Measurements from ENCODE around the gene KDM1A. TPM values are rescaled to one million over a fixed set of nuclear protein-coding genes. Genes with fewer than 3 reads are reported as not detected.

Gene KDM1A
- total RNA-seq, 2 experiments from 2014 or later: 58.4 to 59.4 TPM

- ATAC-seq (no peak), DNase-seq (no peak)
- Mint-ChIP-seq H3K4me3 (no peak overlapping the region), H3K4me1 (peaks cover 48% of the 10 kb centered on the region), H3K36me3 (peaks cover 19% of the 10 kb centered on the region), H3K9me3 (ENCODE audit: low read depth) (peaks cover 7% of the 10 kb centered on the region), H3K27ac (no peak overlapping the region), H3K27me3 (no peaks in the 10 kb centered on the region)
- CTCF ChIA-PET: no interaction called here
Measured at GRCh38 chr1:23023174-23023845, 4.0 kb downstream of the KDM1A start.

- H3K36me3 Mint-ChIP-seq: peaks cover 25% of the 10 kb centered on the region
- H3K27ac Mint-ChIP-seq: no peak overlapping the region
- H3K4me1 Mint-ChIP-seq: peaks cover 42% of the 10 kb centered on the region
- CTCF ChIA-PET: no interaction called here
- DNase-seq (no peak), ATAC-seq (no peak)
- H3K9me3 Mint-ChIP-seq (ENCODE audit: low read depth): peaks cover 7% of the 10 kb centered on the region
- no peak overlapping the region for H3K4me3 Mint-ChIP-seq
- no peaks in the 10 kb centered on the region for H3K27me3 Mint-ChIP-seq
Measured at GRCh38 chr1:23026568-23026967, 7.3 kb downstream of the KDM1A start.

- CTCF ChIA-PET: interaction anchor here (0.9 kb wide), 1 partner anchor 10 kb away, joined by 3 read pairs; no protein-coding TSS in a partner anchor
- Mint-ChIP-seq H3K4me1 (peaks cover 38% of the 10 kb centered on the region), H3K27me3 (no peaks in the 10 kb centered on the region), H3K27ac (no peak overlapping the region), H3K36me3 (peaks cover 21% of the 10 kb centered on the region), H3K9me3 (ENCODE audit: low read depth) (peaks cover 5% of the 10 kb centered on the region), H3K4me3 (no peak overlapping the region)
- ATAC-seq (no peak), DNase-seq (no peak)
Measured at GRCh38 chr1:23027352-23027907, 8.2 kb downstream of the KDM1A start.

GRCh38 chr1:23029337-23029736 is 10.1 kb downstream of the KDM1A start:
- ATAC-seq: no peak
- CTCF ChIA-PET: interaction anchor here (1.6 to 2.0 kb wide), 2 partner anchors 82 to 156 kb away, joined by 3 to 5 read pairs; no protein-coding TSS in a partner anchor
- H3K9me3 Mint-ChIP-seq (ENCODE audit: low read depth): no peaks in the 10 kb centered on the region
- no peak overlapping the region for H3K27ac Mint-ChIP-seq
- H3K4me1 Mint-ChIP-seq: peaks cover 30% of the 10 kb centered on the region
- no peak overlapping the region for H3K4me3 Mint-ChIP-seq
- H3K36me3 Mint-ChIP-seq: peaks cover 15% of the 10 kb centered on the region
- DNase-seq: no peak
- no peaks in the 10 kb centered on the region for H3K27me3 Mint-ChIP-seq

- no peak for DNase-seq
- Mint-ChIP-seq H3K4me3 (no peak overlapping the region), H3K4me1 (peaks cover 23% of the 10 kb centered on the region), H3K9me3 (ENCODE audit: low read depth) (no peaks in the 10 kb centered on the region), H3K36me3 (peaks cover 19% of the 10 kb centered on the region), H3K27ac (no peak overlapping the region), H3K27me3 (no peaks in the 10 kb centered on the region)
- no peak for ATAC-seq
- CTCF ChIA-PET: no interaction called here
Measured at GRCh38 chr1:23035823-23036452, 16.7 kb downstream of the KDM1A start.

GRCh38 chr1:23037081-23037740 is 17.9 kb downstream of the KDM1A start:
- H3K9me3 Mint-ChIP-seq (ENCODE audit: low read depth): no peaks in the 10 kb centered on the region
- no peaks in the 10 kb centered on the region for H3K27me3 Mint-ChIP-seq
- H3K27ac Mint-ChIP-seq: no peak overlapping the region
- no peak overlapping the region for H3K4me3 Mint-ChIP-seq
- DNase-seq (no peak), ATAC-seq (no peak)
- peaks cover 18% of the 10 kb centered on the region for H3K4me1 Mint-ChIP-seq
- CTCF ChIA-PET: interaction anchor here (1.0 to 1.1 kb wide), 2 partner anchors 10 to 32 kb away, joined by 3 read pairs; no protein-coding TSS in a partner anchor
- H3K36me3 Mint-ChIP-seq: peaks cover 15% of the 10 kb centered on the region

- H3K4me3 Mint-ChIP-seq: no peak overlapping the region
- peaks cover 12% of the 10 kb centered on the region for H3K36me3 Mint-ChIP-seq
- no peak overlapping the region for H3K27ac Mint-ChIP-seq
- DNase-seq: no peak
- H3K27me3 Mint-ChIP-seq: no peaks in the 10 kb centered on the region
- H3K9me3 Mint-ChIP-seq (ENCODE audit: low read depth): no peaks in the 10 kb centered on the region
- no peak for ATAC-seq
- CTCF ChIA-PET: no interaction called here
- peaks cover 18% of the 10 kb centered on the region for H3K4me1 Mint-ChIP-seq
Measured at GRCh38 chr1:23039308-23039826, 20.1 kb downstream of the KDM1A start.

- Mint-ChIP-seq H3K27ac (no peak overlapping the region), H3K4me3 (no peak overlapping the region), H3K4me1 (peaks cover 25% of the 10 kb centered on the region), H3K27me3 (no peaks in the 10 kb centered on the region), H3K9me3 (ENCODE audit: low read depth) (no peaks in the 10 kb centered on the region), H3K36me3 (peaks cover 11% of the 10 kb centered on the region)
- ATAC-seq: no peak
- no peak for DNase-seq
- CTCF ChIA-PET: interaction anchor here (0.8 kb wide), 1 partner anchor 137 kb away, joined by 3 read pairs; no protein-coding TSS in a partner anchor
Measured at GRCh38 chr1:23040509-23040908, 21.2 kb downstream of the KDM1A start.

- no peak overlapping the region for H3K4me3 Mint-ChIP-seq
- H3K36me3 Mint-ChIP-seq: peaks cover 7% of the 10 kb centered on the region
- CTCF ChIA-PET: no interaction called here
- H3K4me1 Mint-ChIP-seq: peaks cover 23% of the 10 kb centered on the region
- DNase-seq (no peak), ATAC-seq (no peak)
- H3K9me3 Mint-ChIP-seq (ENCODE audit: low read depth): no peaks in the 10 kb centered on the region
- no peak overlapping the region for H3K27ac Mint-ChIP-seq
- H3K27me3 Mint-ChIP-seq: no peaks in the 10 kb centered on the region
Measured at GRCh38 chr1:23044035-23044434, 24.8 kb downstream of the KDM1A start.

GRCh38 chr1:23050201-23050600 is 30.9 kb downstream of the KDM1A start:
- DNase-seq (no peak), ATAC-seq (no peak)
- H3K27me3 Mint-ChIP-seq: no peaks in the 10 kb centered on the region
- peaks cover 12% of the 10 kb centered on the region for H3K4me1 Mint-ChIP-seq
- no peaks in the 10 kb centered on the region for H3K9me3 Mint-ChIP-seq (ENCODE audit: low read depth)
- H3K36me3 Mint-ChIP-seq: peaks cover 13% of the 10 kb centered on the region
- H3K27ac Mint-ChIP-seq: no peak overlapping the region
- CTCF ChIA-PET: no interaction called here
- no peak overlapping the region for H3K4me3 Mint-ChIP-seq

GRCh38 chr1:23051290-23051909 is 32.1 kb downstream of the KDM1A start:
- Mint-ChIP-seq H3K9me3 (ENCODE audit: low read depth) (no peaks in the 10 kb centered on the region), H3K4me3 (no peak overlapping the region), H3K4me1 (peaks cover 3% of the 10 kb centered on the region), H3K27me3 (no peaks in the 10 kb centered on the region), H3K36me3 (peaks cover 16% of the 10 kb centered on the region), H3K27ac (no peak overlapping the region)
- ATAC-seq (no peak), DNase-seq (no peak)
- CTCF ChIA-PET: no interaction called here

- CTCF ChIA-PET: interaction anchor here (0.6 to 3.3 kb wide), 2 partner anchors 26 to 128 kb away, joined by 4 to 13 read pairs; no protein-coding TSS in a partner anchor
- Mint-ChIP-seq H3K4me3 (no peak overlapping the region), H3K27me3 (no peaks in the 10 kb centered on the region), H3K27ac (no peak overlapping the region), H3K4me1 (no peaks in the 10 kb centered on the region), H3K36me3 (peaks cover 27% of the 10 kb centered on the region), H3K9me3 (ENCODE audit: low read depth) (no peaks in the 10 kb centered on the region)
- ATAC-seq: no peak
- no peak for DNase-seq
Measured at GRCh38 chr1:23057301-23057700, 38.0 kb downstream of the KDM1A start.

- Mint-ChIP-seq H3K36me3 (peaks cover 28% of the 10 kb centered on the region), H3K9me3 (ENCODE audit: low read depth) (no peaks in the 10 kb centered on the region), H3K4me1 (no peaks in the 10 kb centered on the region), H3K27me3 (no peaks in the 10 kb centered on the region), H3K27ac (no peak overlapping the region), H3K4me3 (no peak overlapping the region)
- no peak for DNase-seq
- CTCF ChIA-PET: interaction anchor here (1.1 kb wide), 1 partner anchor 99 kb away, joined by 3 read pairs; no protein-coding TSS in a partner anchor
- ATAC-seq: no peak
Measured at GRCh38 chr1:23062271-23062670, 43.0 kb downstream of the KDM1A start.
